Measurements from ENCODE around the gene COLEC11.

Gene COLEC11

DNA sequence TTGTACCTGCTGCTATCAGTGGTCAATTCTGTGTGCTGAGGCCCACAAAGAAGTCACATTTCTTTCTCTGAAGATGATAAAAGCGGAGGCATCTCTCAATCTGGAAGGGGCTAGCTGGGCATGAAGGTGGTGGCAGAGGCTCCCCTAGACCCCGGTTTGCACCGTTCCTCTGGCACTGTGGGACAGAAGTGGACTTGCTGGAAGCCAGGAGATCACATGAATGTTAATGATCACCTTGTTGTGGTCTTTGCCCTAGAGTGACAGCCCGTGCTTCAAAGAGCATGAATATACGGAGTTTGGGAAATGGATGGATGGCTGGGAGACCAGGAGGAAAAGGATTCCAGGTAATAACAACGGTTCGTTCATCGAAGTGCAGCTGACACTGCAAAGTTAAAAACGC, 83.3 kb downstream of the COLEC11 start:
- no peak for DNase-seq

- DNase-seq = no peak
Measured at GRCh38 chr2:3679180-3679579, 84.3 kb downstream of the COLEC11 start.

GRCh38 chr2:3679616-3680393, 84.9 kb downstream of the COLEC11 start:
- DNase-seq = no peak

GRCh38 chr2:3680548-3681345, 85.8 kb downstream of the COLEC11 start:
- DNase-seq = no peak

DNA sequence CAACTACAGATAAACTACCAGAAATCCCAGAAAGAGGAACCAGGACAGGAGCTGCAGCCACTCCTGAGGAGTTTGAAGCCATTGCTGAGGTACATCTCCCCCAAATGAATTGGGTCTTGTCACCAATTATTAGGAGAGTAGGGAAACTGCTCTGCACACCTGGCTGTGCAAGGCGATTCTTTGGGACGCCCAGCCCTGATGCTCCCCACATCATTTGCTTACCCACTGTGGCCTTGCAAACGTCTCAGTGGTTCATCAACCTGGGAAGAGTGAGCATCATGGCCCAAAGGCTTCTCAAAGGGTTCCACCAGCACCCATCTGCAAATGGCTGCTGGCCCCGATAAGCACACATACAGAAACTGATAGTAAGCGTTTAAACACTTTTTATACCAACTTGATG, 86.7 kb downstream of the COLEC11 start:
- no peak for DNase-seq

DNA sequence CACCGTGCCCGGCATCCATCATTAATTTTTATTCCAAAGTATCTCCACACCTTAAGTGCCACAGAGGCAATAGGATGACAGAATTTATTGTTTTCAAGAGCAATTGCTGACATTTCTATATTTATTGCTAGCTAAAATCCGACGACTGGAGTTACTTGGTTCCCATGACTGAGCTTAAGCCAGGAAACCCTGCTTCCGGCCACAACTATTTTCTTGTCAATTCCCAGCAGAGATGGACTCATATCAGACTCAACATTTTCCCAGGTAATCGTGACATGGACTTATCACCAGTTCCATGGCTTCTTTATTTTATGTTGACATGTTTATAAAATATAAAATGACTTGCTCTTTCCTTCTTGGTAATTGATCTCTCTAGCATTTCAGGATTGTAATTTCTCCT, 87.9 kb downstream of the COLEC11 start:
- no peak for DNase-seq

GRCh38 chr2:3683748-3684454, 89.0 kb downstream of the COLEC11 start:
- DNase-seq = no peak

- DNase-seq = no peak
Measured at GRCh38 chr2:3689998-3690748, 95.3 kb downstream of the COLEC11 start.

DNA sequence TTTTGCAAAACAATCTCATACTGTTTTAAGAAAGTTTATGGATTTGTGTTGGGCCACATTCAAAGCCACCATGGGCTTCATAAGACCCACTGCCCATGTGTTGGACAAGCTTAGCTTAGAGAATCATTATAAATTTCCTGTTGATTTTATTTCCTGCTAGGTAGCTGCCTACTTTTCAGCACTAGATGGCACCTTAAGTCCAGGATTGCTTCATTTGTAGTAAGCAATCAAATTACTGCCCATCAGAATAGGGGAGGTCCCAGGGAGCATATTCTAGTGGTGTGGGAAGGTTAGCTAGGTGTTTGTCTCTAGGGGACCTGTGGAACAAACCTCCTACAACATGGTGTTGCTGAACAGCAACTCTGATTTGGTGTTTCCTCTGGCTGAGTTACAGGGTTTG, 97.5 kb downstream of the COLEC11 start:
- DNase-seq = no peak
